Parathyroid adenoma (tissue), 2 donors: ENCODE results near the gene CAMK1D.

ENCODE experiments used
- H2AFZ ChIP-seq: fragments of 300-600 bp; sonication (generic); one replicate; pipeline ENCODE4 v1.7.0; 2017; ENCODE audit warnings: antibody characterized with exemption, mild to moderate bottlenecking
- H3K27ac ChIP-seq: fragments of 300-600 bp; sonication (generic); one replicate; pipeline ENCODE4 v1.7.0; 2017
- H3K27me3 ChIP-seq: fragments of 300-600 bp; sonication (generic); one replicate; pipeline ENCODE4 v1.7.0; 2017; ENCODE audit warnings: low read length; ENCODE audit not compliant: control insufficient read depth, insufficient read depth
- H3K36me3 ChIP-seq: fragments of 300-600 bp; sonication (generic); one replicate; pipeline ENCODE4 v1.7.0; 2017; ENCODE audit warnings: low read length; ENCODE audit not compliant: control insufficient read depth, insufficient read depth
- H3K4me1 ChIP-seq: fragments of 300-600 bp; sonication (generic); one replicate; pipeline ENCODE4 v1.7.0; 2017; ENCODE audit warnings: control low read depth
- H3K4me2 ChIP-seq: fragments of 300-600 bp; sonication (generic); one replicate; pipeline ENCODE4 v1.7.0; 2017; ENCODE audit warnings: low read length
- H3K4me3 ChIP-seq: fragments of 300-600 bp; sonication (generic); one replicate; pipeline ENCODE4 v1.7.0; 2017; ENCODE audit warnings: low read depth, low read length
- H3K79me2 ChIP-seq: fragments of 300-600 bp; sonication (generic); one replicate; pipeline ENCODE4 v1.7.0; 2017; ENCODE audit warnings: control low read depth
- H3K9ac ChIP-seq: fragments of 300-600 bp; sonication (generic); one replicate; pipeline ENCODE4 v1.7.0; 2017; ENCODE audit warnings: mild to moderate bottlenecking
- H3K9me3 ChIP-seq: fragments of 300-600 bp; sonication (generic); one replicate; pipeline ENCODE4 v1.7.0; 2017; ENCODE audit warnings: low read length; ENCODE audit not compliant: control insufficient read depth
- CTCF ChIP-seq: fragments of 300-600 bp; sonication (generic); IDR thresholded peaks from one replicate; pipeline ENCODE4 v1.7.0; 2017; ENCODE audit warnings: antibody characterized with exemption, mild to moderate bottlenecking
- donor health status: primary hyperparathyroidism.

The CAMK1D gene

DNA sequence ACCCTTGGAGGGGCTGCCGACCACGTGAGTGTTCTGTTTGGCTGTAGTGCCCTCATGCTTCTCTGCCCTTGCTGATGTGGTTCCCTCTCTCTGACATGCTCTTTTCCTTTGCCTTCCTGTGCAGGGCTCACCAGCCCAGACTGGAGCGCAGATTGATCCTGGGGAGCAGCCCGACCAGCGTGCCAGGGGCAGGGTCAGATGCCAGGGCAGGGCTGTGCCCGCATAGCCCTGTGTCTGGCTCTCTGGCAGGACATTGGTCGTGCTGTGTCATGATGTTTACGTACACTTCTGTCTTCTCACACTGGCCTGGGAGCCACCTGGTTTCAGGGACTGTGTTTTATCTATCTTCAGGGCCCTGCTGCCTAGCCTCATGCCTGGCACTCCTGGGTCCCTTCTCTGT lies 300.8 kb downstream of the CAMK1D start:
- no peak overlapping the region for H3K27ac ChIP-seq

GRCh38 chr10:12650538-12651298 lies 301.4 kb downstream of the CAMK1D start:
- Histone ChIP-seq H3K9me3 (no peaks in the 10 kb centered on the region), H3K27ac (no peak overlapping the region), H3K4me1 (no peaks in the 10 kb centered on the region), H2AFZ (no peak overlapping the region), H3K36me3 (no peaks in the 10 kb centered on the region), H3K4me2 (no peak overlapping the region), H3K27me3 (no peaks in the 10 kb centered on the region), H3K4me3 (no peak overlapping the region), H3K79me2 (no peaks in the 10 kb centered on the region), H3K9ac (no peak overlapping the region)
- TF ChIP-seq CTCF: no peak

More for the DNA sequence above, 300.8 kb downstream of the CAMK1D start:
- H3K79me2 ChIP-seq: no peaks in the 10 kb centered on the region
- no peak overlapping the region for H2AFZ ChIP-seq
- H3K27me3 ChIP-seq: no peaks in the 10 kb centered on the region
- TF ChIP-seq CTCF: no peak
- no peak overlapping the region for H3K4me3 ChIP-seq
- H3K9ac ChIP-seq: no peak overlapping the region
- H3K9me3 ChIP-seq: no peaks in the 10 kb centered on the region
- H3K4me2 ChIP-seq: no peak overlapping the region
- no peaks in the 10 kb centered on the region for H3K36me3 ChIP-seq
- H3K4me1 ChIP-seq: no peaks in the 10 kb centered on the region

DNA sequence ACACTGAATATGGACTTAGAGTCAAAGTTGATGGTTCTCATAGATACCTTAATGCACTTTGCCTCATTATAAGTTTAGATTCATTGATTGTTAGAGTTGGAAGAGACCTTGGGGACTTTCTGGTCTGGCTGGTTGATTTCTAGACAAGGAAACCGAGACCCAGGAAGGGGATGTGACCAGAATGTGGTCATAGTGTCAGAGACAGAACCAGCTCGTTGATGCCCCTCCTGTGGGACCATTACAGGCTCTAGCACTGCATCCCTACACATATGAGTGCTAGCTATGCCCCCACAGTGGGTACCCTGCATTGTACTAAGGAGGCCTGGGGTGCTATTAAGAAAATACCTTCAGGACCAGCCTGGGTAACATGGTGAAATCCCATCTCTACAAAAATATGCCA lies 306.6 kb downstream of the CAMK1D start:
- H3K27me3 ChIP-seq: no peaks in the 10 kb centered on the region
- H3K4me1 ChIP-seq: no peaks in the 10 kb centered on the region
- no peak for TF ChIP-seq CTCF
- H3K9me3 ChIP-seq: no peaks in the 10 kb centered on the region
- H2AFZ ChIP-seq: no peak overlapping the region
- no peak overlapping the region for H3K4me3 ChIP-seq
- no peaks in the 10 kb centered on the region for H3K79me2 ChIP-seq
- no peak overlapping the region for H3K9ac ChIP-seq
- no peaks in the 10 kb centered on the region for H3K36me3 ChIP-seq
- no peak overlapping the region for H3K27ac ChIP-seq
- no peak overlapping the region for H3K4me2 ChIP-seq

GRCh38 chr10:12656518-12657142 lies 307.3 kb downstream of the CAMK1D start:
- no peak overlapping the region for H3K27ac ChIP-seq
- no peaks in the 10 kb centered on the region for H3K79me2 ChIP-seq
- peak; percentile 14 for TF ChIP-seq CTCF
- H3K9me3 ChIP-seq: no peaks in the 10 kb centered on the region
- H3K4me1 ChIP-seq: no peaks in the 10 kb centered on the region
- no peaks in the 10 kb centered on the region for H3K27me3 ChIP-seq
- no peak overlapping the region for H2AFZ ChIP-seq
- H3K4me3 ChIP-seq: no peak overlapping the region
- H3K4me2 ChIP-seq: no peak overlapping the region
- H3K9ac ChIP-seq: no peak overlapping the region
- no peaks in the 10 kb centered on the region for H3K36me3 ChIP-seq
